Memory B cell (primary cell): Measurements from ENCODE around the gene IZUMO3.
"Not testable (repeated sequence)": the region's sequence is repeated elsewhere in the genome, so short reads cannot be mapped to it uniquely, and the experiment has no call there.

Source experiments
- ATAC-seq: fragments of 150-1000 bp; cut with Tn5 transposase; 2 replicates; pipeline ENCODE4 v1.10.0; 2021; ENCODE audit warnings: low read depth, mild to moderate bottlenecking, moderate library complexity
- DNase-seq, 2 donors: peaks; one replicate each; pipeline ENCODE4 v3.0.0; 2022; ENCODE audit warnings: low spot score in 2 of 2
- H3K27ac Mint-ChIP-seq: one replicate; pipeline ENCODE4 v1.8.0; 2022; ENCODE audit warnings: mild to moderate bottlenecking, moderate library complexity, mixed read lengths
- H3K27me3 Mint-ChIP-seq: one replicate; pipeline ENCODE4 v1.8.0; 2022; ENCODE audit warnings: mixed read lengths
- H3K36me3 Mint-ChIP-seq: one replicate; pipeline ENCODE4 v1.8.0; 2022; ENCODE audit warnings: mild to moderate bottlenecking, mixed read lengths
- H3K4me1 Mint-ChIP-seq: one replicate; pipeline ENCODE4 v1.8.0; 2022; ENCODE audit warnings: mixed read lengths
- H3K4me3 Mint-ChIP-seq: one replicate; pipeline ENCODE4 v1.8.0; 2022; ENCODE audit warnings: mild to moderate bottlenecking, moderate library complexity, mixed read lengths
- H3K9me3 Mint-ChIP-seq: one replicate; pipeline ENCODE4 v1.8.0; 2022; ENCODE audit warnings: mixed read lengths

IZUMO3 gene

GRCh38 chr9:24545847-24546522 lies at the start of gene IZUMO3:
Gene IZUMO3, minus strand, starts transcription at chr9:24545897. Its CDS starts 248 bp downstream, at chr9:24545649.
- no peak for DNase-seq
- Mint-ChIP-seq H3K27ac (no peak within 1 kb of the TSS), H3K27me3 (no peaks in the 10 kb centered on the region), H3K9me3 (peaks cover 10% of the 10 kb centered on the region), H3K4me3 (no peak within 1 kb of the TSS), H3K36me3 (no peaks in the 10 kb centered on the region), H3K4me1 (no peaks in the 10 kb centered on the region)
- ATAC-seq: no peak

- no peak overlapping the region for H3K27ac Mint-ChIP-seq
These were observed 48.6 kb upstream of the IZUMO3 start for GRCh38 chr9:24594234-24594850.

GRCh38 chr9:24590432-24590831 lies 44.7 kb upstream of the IZUMO3 start:
- no peak for ATAC-seq
- H3K9me3 Mint-ChIP-seq: peaks cover 3% of the 10 kb centered on the region

More at GRCh38 chr9:24594234-24594850, 48.6 kb upstream of the IZUMO3 start:
- no peak for DNase-seq
- no peak overlapping the region for H3K4me3 Mint-ChIP-seq
- no peaks in the 10 kb centered on the region for H3K27me3 Mint-ChIP-seq
- no peaks in the 10 kb centered on the region for H3K36me3 Mint-ChIP-seq
- no peaks in the 10 kb centered on the region for H3K4me1 Mint-ChIP-seq
- ATAC-seq: no peak
- H3K9me3 Mint-ChIP-seq: peaks cover 5% of the 10 kb centered on the region

GRCh38 chr9:24587883-24588282 lies 42.2 kb upstream of the IZUMO3 start:
- Mint-ChIP-seq H3K36me3 (no peaks in the 10 kb centered on the region), H3K4me1 (no peaks in the 10 kb centered on the region), H3K27me3 (no peaks in the 10 kb centered on the region), H3K4me3 (no peak overlapping the region), H3K9me3 (peaks cover 4% of the 10 kb centered on the region), H3K27ac (no peak overlapping the region)
- no peak for DNase-seq
- no peak for ATAC-seq

More at GRCh38 chr9:24590432-24590831, 44.7 kb upstream of the IZUMO3 start:
- Mint-ChIP-seq H3K27ac (no peak overlapping the region), H3K27me3 (no peaks in the 10 kb centered on the region), H3K4me1 (no peaks in the 10 kb centered on the region), H3K4me3 (no peak overlapping the region), H3K36me3 (no peaks in the 10 kb centered on the region)
- no peak for DNase-seq

GRCh38 chr9:24582146-24583126 lies 36.7 kb upstream of the IZUMO3 start:
- no peaks in the 10 kb centered on the region for H3K27me3 Mint-ChIP-seq
- H3K36me3 Mint-ChIP-seq: no peaks in the 10 kb centered on the region
- peaks cover 6% of the 10 kb centered on the region for H3K9me3 Mint-ChIP-seq
- ATAC-seq: no peak
- H3K27ac Mint-ChIP-seq: no peak overlapping the region
- DNase-seq: no peak
- H3K4me3 Mint-ChIP-seq: no peak overlapping the region
- H3K4me1 Mint-ChIP-seq: no peaks in the 10 kb centered on the region

- H3K27me3 Mint-ChIP-seq, H3K36me3 Mint-ChIP-seq, DNase-seq, H3K27ac Mint-ChIP-seq, H3K4me3 Mint-ChIP-seq, H3K4me1 Mint-ChIP-seq, H3K9me3 Mint-ChIP-seq, ATAC-seq: not testable (repeated sequence)
These were observed 34.3 kb upstream of the IZUMO3 start for GRCh38 chr9:24580005-24580404.

GRCh38 chr9:24572406-24572805 lies 26.7 kb upstream of the IZUMO3 start:
- H3K27me3 Mint-ChIP-seq: no peaks in the 10 kb centered on the region
- H3K27ac Mint-ChIP-seq: no peak overlapping the region
- peaks cover 1% of the 10 kb centered on the region for H3K9me3 Mint-ChIP-seq
- H3K36me3 Mint-ChIP-seq: no peaks in the 10 kb centered on the region
- no peak for DNase-seq
- H3K4me1 Mint-ChIP-seq: no peaks in the 10 kb centered on the region
- no peak for ATAC-seq
- H3K4me3 Mint-ChIP-seq: no peak overlapping the region

- H3K9me3 Mint-ChIP-seq: peaks cover 5% of the 10 kb centered on the region
- no peak overlapping the region for H3K27ac Mint-ChIP-seq
- H3K36me3 Mint-ChIP-seq: no peaks in the 10 kb centered on the region
- H3K4me3 Mint-ChIP-seq: no peak overlapping the region
- H3K4me1 Mint-ChIP-seq: no peaks in the 10 kb centered on the region
- DNase-seq: no peak
- ATAC-seq: no peak
- no peaks in the 10 kb centered on the region for H3K27me3 Mint-ChIP-seq
These were observed 16.3 kb upstream of the IZUMO3 start for GRCh38 chr9:24561957-24562356.

- Mint-ChIP-seq H3K27me3 (no peaks in the 10 kb centered on the region), H3K4me3 (no peak overlapping the region), H3K36me3 (no peaks in the 10 kb centered on the region), H3K27ac (no peak overlapping the region), H3K4me1 (no peaks in the 10 kb centered on the region), H3K9me3 (peaks cover 3% of the 10 kb centered on the region)
- DNase-seq (no peak), ATAC-seq (no peak)
These were observed 7.5 kb upstream of the IZUMO3 start for GRCh38 chr9:24553183-24553552.

- Mint-ChIP-seq H3K36me3 (no peaks in the 10 kb centered on the region), H3K27me3 (no peaks in the 10 kb centered on the region), H3K9me3 (peaks cover 3% of the 10 kb centered on the region), H3K4me3 (no peak overlapping the region), H3K27ac (no peak overlapping the region), H3K4me1 (no peaks in the 10 kb centered on the region)
- DNase-seq: no peak
- ATAC-seq: no peak
These were observed 7.0 kb upstream of the IZUMO3 start for GRCh38 chr9:24552526-24553182.

GRCh38 chr9:24545285-24545684 lies 412 bp downstream of the IZUMO3 start:
- Mint-ChIP-seq H3K27me3 (no peaks in the 10 kb centered on the region), H3K4me1 (no peaks in the 10 kb centered on the region), H3K36me3 (no peaks in the 10 kb centered on the region), H3K27ac (no peak overlapping the region), H3K9me3 (peaks cover 10% of the 10 kb centered on the region), H3K4me3 (no peak overlapping the region)
- ATAC-seq: no peak
- no peak for DNase-seq

- no peaks in the 10 kb centered on the region for H3K4me1 Mint-ChIP-seq
- no peak overlapping the region for H3K4me3 Mint-ChIP-seq
- H3K36me3 Mint-ChIP-seq: no peaks in the 10 kb centered on the region
- no peak overlapping the region for H3K27ac Mint-ChIP-seq
- DNase-seq (no peak), ATAC-seq (no peak)
- peaks cover 7% of the 10 kb centered on the region for H3K9me3 Mint-ChIP-seq
- no peaks in the 10 kb centered on the region for H3K27me3 Mint-ChIP-seq
These were observed 27.2 kb downstream of the IZUMO3 start for GRCh38 chr9:24518545-24518944.

- Mint-ChIP-seq H3K4me3 (no peak overlapping the region), H3K9me3 (peaks cover 10% of the 10 kb centered on the region), H3K36me3 (no peaks in the 10 kb centered on the region), H3K4me1 (no peaks in the 10 kb centered on the region), H3K27me3 (no peaks in the 10 kb centered on the region), H3K27ac (no peak overlapping the region)
- DNase-seq: no peak
- ATAC-seq: no peak
These were observed 29.2 kb downstream of the IZUMO3 start for GRCh38 chr9:24516463-24516862.

- Mint-ChIP-seq H3K36me3 (no peaks in the 10 kb centered on the region), H3K27ac (no peak overlapping the region), H3K4me1 (no peaks in the 10 kb centered on the region), H3K27me3 (no peaks in the 10 kb centered on the region), H3K9me3 (peaks cover 12% of the 10 kb centered on the region), H3K4me3 (no peak overlapping the region)
- no peak for ATAC-seq
- no peak for DNase-seq
These were observed 35.8 kb downstream of the IZUMO3 start for GRCh38 chr9:24509850-24510249.
